NB4 (cell line): ENCODE data around the gene PELI2.

Experiments
- DNase-seq: peaks from one replicate; pipeline ENCODE4 v3.0.0; 2010; ENCODE audit warnings: low read depth
- H3K4me3 ChIP-seq: one replicate; pipeline ENCODE4 v1.5.1; 2011; ENCODE audit warnings: mild to moderate bottlenecking, low read depth, low read length, moderate library complexity
- MAX ChIP-seq: IDR thresholded peaks from 2 replicates; pipeline ENCODE4 v1.6.1; 2011; ENCODE audit warnings: low read depth, low read length
- MYC ChIP-seq: IDR thresholded peaks from 2 replicates; pipeline ENCODE4 v1.6.1; 2011; ENCODE audit warnings: low read depth, low read length
- POLR2A ChIP-seq: IDR thresholded peaks from 2 replicates; pipeline ENCODE4 v1.6.1; 2011; ENCODE audit warnings: mild to moderate bottlenecking; ENCODE audit not compliant: insufficient read length; ENCODE audit errors: extremely low read depth
- TF ChIP-seq, protein P1 (sequence below): IDR thresholded peaks from one replicate; pipeline ENCODE4 v1.5.1; 2012; ENCODE audit warnings: low read depth, low read length

The PELI2 gene

GRCh38 chr14:56153267-56153666 lies 35.1 kb downstream of the PELI2 start:
- DNase-seq, result no peak
- H3K4me3 ChIP-seq, result no peak overlapping the region
- TF ChIP-seq POLR2A, result no peak
- TF ChIP-seq MYC, result no peak
- TF ChIP-seq MAX, result no peak
- TF ChIP-seq, protein P1, sequence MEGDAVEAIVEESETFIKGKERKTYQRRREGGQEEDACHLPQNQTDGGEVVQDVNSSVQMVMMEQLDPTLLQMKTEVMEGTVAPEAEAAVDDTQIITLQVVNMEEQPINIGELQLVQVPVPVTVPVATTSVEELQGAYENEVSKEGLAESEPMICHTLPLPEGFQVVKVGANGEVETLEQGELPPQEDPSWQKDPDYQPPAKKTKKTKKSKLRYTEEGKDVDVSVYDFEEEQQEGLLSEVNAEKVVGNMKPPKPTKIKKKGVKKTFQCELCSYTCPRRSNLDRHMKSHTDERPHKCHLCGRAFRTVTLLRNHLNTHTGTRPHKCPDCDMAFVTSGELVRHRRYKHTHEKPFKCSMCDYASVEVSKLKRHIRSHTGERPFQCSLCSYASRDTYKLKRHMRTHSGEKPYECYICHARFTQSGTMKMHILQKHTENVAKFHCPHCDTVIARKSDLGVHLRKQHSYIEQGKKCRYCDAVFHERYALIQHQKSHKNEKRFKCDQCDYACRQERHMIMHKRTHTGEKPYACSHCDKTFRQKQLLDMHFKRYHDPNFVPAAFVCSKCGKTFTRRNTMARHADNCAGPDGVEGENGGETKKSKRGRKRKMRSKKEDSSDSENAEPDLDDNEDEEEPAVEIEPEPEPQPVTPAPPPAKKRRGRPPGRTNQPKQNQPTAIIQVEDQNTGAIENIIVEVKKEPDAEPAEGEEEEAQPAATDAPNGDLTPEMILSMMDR, result no peak

DNA sequence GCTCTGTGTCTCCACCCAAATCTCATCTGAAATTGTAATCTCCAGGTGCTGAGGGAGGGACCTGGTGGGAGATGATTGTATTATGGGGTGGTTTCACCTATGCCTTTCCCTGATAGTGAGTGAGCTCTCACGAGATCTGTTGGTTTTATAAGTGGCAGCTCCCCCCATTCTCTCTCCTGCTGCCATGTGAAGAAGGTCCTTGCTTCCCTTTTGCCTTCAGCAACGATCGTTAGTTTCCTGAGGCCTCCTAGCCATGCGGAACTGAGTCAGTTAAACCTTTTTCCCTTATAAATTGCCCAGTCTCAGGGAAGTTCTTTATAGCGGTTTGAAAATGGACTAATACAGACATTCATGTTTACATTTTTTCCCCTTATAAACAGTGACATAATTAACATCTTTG lies 36.1 kb downstream of the PELI2 start:
- no peak for TF ChIP-seq POLR2A
- TF ChIP-seq MAX, result no peak
- TF ChIP-seq MYC, result no peak
- TF ChIP-seq, protein P1, result no peak
- no peak overlapping the region for H3K4me3 ChIP-seq
- no peak for DNase-seq

- DNase-seq, result no peak
- no peak overlapping the region for H3K4me3 ChIP-seq
- TF ChIP-seq POLR2A, result no peak
- TF ChIP-seq MYC, result no peak
- TF ChIP-seq, protein P1, result no peak
- TF ChIP-seq MAX, result no peak
Observed at GRCh38 chr14:56156096-56156495, 37.9 kb downstream of the PELI2 start.

GRCh38 chr14:56159066-56159465 lies 40.9 kb downstream of the PELI2 start:
- DNase-seq, result no peak
- H3K4me3 ChIP-seq, result no peak overlapping the region
- TF ChIP-seq MYC, result no peak
- TF ChIP-seq POLR2A, result no peak
- TF ChIP-seq MAX, result no peak
- TF ChIP-seq, protein P1, result no peak

- no peak overlapping the region for H3K4me3 ChIP-seq
- TF ChIP-seq, protein P1, result no peak
- no peak for DNase-seq
Observed at GRCh38 chr14:56160088-56160487, 41.9 kb downstream of the PELI2 start.

GRCh38 chr14:56161658-56162057 lies 43.4 kb downstream of the PELI2 start:
- no peak for DNase-seq
- TF ChIP-seq MYC, result no peak
- TF ChIP-seq, protein P1, result no peak
- TF ChIP-seq MAX, result no peak
- no peak for TF ChIP-seq POLR2A
- H3K4me3 ChIP-seq, result no peak overlapping the region
